NCI-H2196 treated with DMSO at 0.1 percent for 48 hours (cell line): ENCODE measurements around the gene HEPACAM2.

Experiments
- DNase-seq: peaks from one replicate; lab custom pipeline; 2025; ENCODE audit not compliant: unreplicated experiment; lab: John Stamatoyannopoulos, UW

Gene HEPACAM2

GRCh38 chr7:93226310-93226709, at the start of gene HEPACAM2:
HEPACAM2 (minus strand) TSS chr7:93226469.
- DNase-seq = peak; percentile 35

- DNase-seq = no peak
Observed at GRCh38 chr7:93265220-93265619, 39.0 kb upstream of the HEPACAM2 start.

- DNase-seq = no peak
Observed at GRCh38 chr7:93262535-93262934, 36.3 kb upstream of the HEPACAM2 start.

- no peak for DNase-seq
Observed at GRCh38 chr7:93258661-93259060, 32.4 kb upstream of the HEPACAM2 start.

- no peak for DNase-seq
Observed at GRCh38 chr7:93249491-93250148, 23.4 kb upstream of the HEPACAM2 start.

GRCh38 chr7:93245525-93246432, 19.5 kb upstream of the HEPACAM2 start:
- peak; percentile 25 for DNase-seq

- DNase-seq = no peak
Observed at GRCh38 chr7:93242106-93242505, 15.8 kb upstream of the HEPACAM2 start.

GRCh38 chr7:93239824-93240223, 13.6 kb upstream of the HEPACAM2 start:
- DNase-seq = no peak

GRCh38 chr7:93238748-93239147, 12.5 kb upstream of the HEPACAM2 start:
- DNase-seq = no peak

GRCh38 chr7:93238131-93238530, 11.9 kb upstream of the HEPACAM2 start:
- DNase-seq = no peak

GRCh38 chr7:93235541-93235940, 9.3 kb upstream of the HEPACAM2 start:
- DNase-seq = no peak

GRCh38 chr7:93232673-93233018, 6.4 kb upstream of the HEPACAM2 start:
- DNase-seq = no peak

GRCh38 chr7:93231799-93232672, 5.8 kb upstream of the HEPACAM2 start, which contains the start of gene VPS50:
VPS50 (plus strand) TSS chr7:93232366; CDS start chr7:93232468, 102 bp downstream.
- peak; percentile 97 for DNase-seq

- no peak for DNase-seq
Observed at GRCh38 chr7:93231259-93231658, 5.0 kb upstream of the HEPACAM2 start.

- peak; percentile 65 for DNase-seq
Observed at GRCh38 chr7:93228302-93228701, 2.0 kb upstream of the HEPACAM2 start.

GRCh38 chr7:93219868-93220267, 6.4 kb downstream of the HEPACAM2 start:
- no peak for DNase-seq

- no peak for DNase-seq
Observed at GRCh38 chr7:93218997-93219827, 7.1 kb downstream of the HEPACAM2 start.

GRCh38 chr7:93212881-93213280, 13.4 kb downstream of the HEPACAM2 start:
- no peak for DNase-seq

- DNase-seq = no peak
Observed at GRCh38 chr7:93211228-93211818, 14.9 kb downstream of the HEPACAM2 start.

GRCh38 chr7:93205046-93205445, 21.2 kb downstream of the HEPACAM2 start:
- no peak for DNase-seq
